ENCODE results near the gene MUC5AC. TPM values are rescaled to one million over a fixed set of nuclear protein-coding genes. Genes with fewer than 3 reads are reported as not detected.
"Not testable (repeated sequence)": the region's sequence is repeated elsewhere in the genome, so short reads cannot be mapped to it uniquely, and the experiment has no call there.

The MUC5AC gene
- total and polyA plus RNA-seq, 2 donors (not counting 1 experiment from before 2014, with no cell fraction given) = not detected

DNA sequence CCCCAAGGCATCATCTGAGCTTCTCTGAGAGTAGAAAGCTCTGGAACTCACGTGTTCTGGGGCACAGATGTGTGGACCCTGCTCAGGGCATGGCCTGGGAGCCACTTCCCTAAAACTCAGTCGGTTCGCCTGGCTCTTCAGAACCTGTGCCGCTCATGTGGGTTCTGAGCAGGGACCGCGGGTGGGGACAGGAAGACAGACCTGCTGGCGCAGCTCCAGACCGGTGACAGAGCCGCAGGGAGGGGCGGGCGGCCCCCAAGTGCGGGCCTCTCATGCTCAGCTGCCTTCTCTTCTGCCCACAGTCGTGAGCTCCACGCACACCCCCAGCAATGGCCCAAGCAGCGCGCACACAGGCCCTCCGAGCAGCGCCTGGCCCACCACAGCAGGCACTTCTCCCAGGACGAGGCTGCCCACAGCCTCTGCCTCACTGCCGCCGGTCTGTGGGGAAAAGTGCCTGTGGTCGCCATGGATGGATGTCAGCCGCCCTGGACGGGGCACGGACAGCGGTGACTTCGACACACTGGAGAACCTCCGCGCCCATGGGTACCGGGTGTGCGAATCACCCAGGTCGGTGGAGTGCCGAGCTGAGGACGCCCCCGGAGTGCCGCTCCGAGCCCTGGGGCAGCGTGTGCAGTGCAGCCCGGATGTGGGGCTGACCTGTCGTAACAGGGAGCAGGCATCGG, 24.2 kb downstream of the MUC5AC start:
- Histone ChIP-seq H3K79me2 (ENCODE audit: control insufficient read depth, insufficient read depth, low read length) (no peaks in the 10 kb centered on the region), H2AFZ (ENCODE audit: low read length) (no peak overlapping the region), H4K20me1 (ENCODE audit: control insufficient read depth, extremely low read depth, insufficient read depth, low read length) (no peaks in the 10 kb centered on the region), H3K4me1 (ENCODE audit: control insufficient read depth, extremely low read depth, insufficient read depth, low read length) (no peaks in the 10 kb centered on the region), H3K9ac (ENCODE audit: insufficient read depth, low read length) (no peak overlapping the region), H3K4me3 (replicated peaks in 1 of 4; ENCODE audit: control extremely low read depth in 1 of 4, insufficient read depth in 1 of 4, low read depth in 3 of 4, low read length in 4 of 4) (no peak overlapping the region), H3K9me3 (ENCODE audit: control insufficient read depth, insufficient read depth, low read depth, low read length) (no peaks in the 10 kb centered on the region), H3K36me3 (ENCODE audit: control insufficient read depth, insufficient read depth, low read length) (no peaks in the 10 kb centered on the region), H3K27me3 (ENCODE audit: control insufficient read depth, insufficient read depth, low read length) (no peaks in the 10 kb centered on the region), H3K4me2 (ENCODE audit: extremely low read depth, insufficient read depth, low read length) (no peak overlapping the region), H3K27ac (ENCODE audit: insufficient read depth, low read length) (no peak overlapping the region)
- TF ChIP-seq CTCF (conservative IDR thresholded peaks at IDR 0.05 in 1 of 2, IDR thresholded peaks at IDR 0.05 in 1 of 2; ENCODE audit: low read depth in 1 of 2, low read length in 2 of 2) (no peak), EZH2 (IDR thresholded peaks at IDR 0.05; ENCODE audit: low read length, missing control alignments) (no peak)
- no peak for DNase-seq (ENCODE audit: low read depth in 2 of 2)

GRCh38 chr11:1184139-1184538, 26.4 kb downstream of the MUC5AC start:
- H2AFZ ChIP-seq (ENCODE audit: low read length); H3K79me2 ChIP-seq (ENCODE audit: control insufficient read depth, insufficient read depth, low read length); H3K4me3 ChIP-seq (replicated peaks in 1 of 4; ENCODE audit: control extremely low read depth in 1 of 4, insufficient read depth in 1 of 4, low read depth in 3 of 4, low read length in 4 of 4); H3K9me3 ChIP-seq (ENCODE audit: control insufficient read depth, insufficient read depth, low read depth, low read length); H3K27me3 ChIP-seq (ENCODE audit: control insufficient read depth, insufficient read depth, low read length); DNase-seq (ENCODE audit: low read depth in 2 of 2); H3K9ac ChIP-seq (ENCODE audit: insufficient read depth, low read length); H3K36me3 ChIP-seq (ENCODE audit: control insufficient read depth, insufficient read depth, low read length); H3K27ac ChIP-seq (ENCODE audit: insufficient read depth, low read length); H3K4me1 ChIP-seq (ENCODE audit: control insufficient read depth, extremely low read depth, insufficient read depth, low read length); H3K4me2 ChIP-seq (ENCODE audit: extremely low read depth, insufficient read depth, low read length); H4K20me1 ChIP-seq (ENCODE audit: control insufficient read depth, extremely low read depth, insufficient read depth, low read length): not testable (repeated sequence)

- not testable (repeated sequence) for H3K27me3 ChIP-seq (ENCODE audit: control insufficient read depth, insufficient read depth, low read length); H3K9me3 ChIP-seq (ENCODE audit: control insufficient read depth, insufficient read depth, low read depth, low read length); H3K9ac ChIP-seq (ENCODE audit: insufficient read depth, low read length); H3K79me2 ChIP-seq (ENCODE audit: control insufficient read depth, insufficient read depth, low read length); H3K4me3 ChIP-seq (replicated peaks in 1 of 4; ENCODE audit: control extremely low read depth in 1 of 4, insufficient read depth in 1 of 4, low read depth in 3 of 4, low read length in 4 of 4); H3K36me3 ChIP-seq (ENCODE audit: control insufficient read depth, insufficient read depth, low read length); H2AFZ ChIP-seq (ENCODE audit: low read length); DNase-seq (ENCODE audit: low read depth in 2 of 2); H3K4me1 ChIP-seq (ENCODE audit: control insufficient read depth, extremely low read depth, insufficient read depth, low read length); H3K27ac ChIP-seq (ENCODE audit: insufficient read depth, low read length); H4K20me1 ChIP-seq (ENCODE audit: control insufficient read depth, extremely low read depth, insufficient read depth, low read length); H3K4me2 ChIP-seq (ENCODE audit: extremely low read depth, insufficient read depth, low read length)
These were observed 30.8 kb downstream of the MUC5AC start for GRCh38 chr11:1188451-1189130.

DNA sequence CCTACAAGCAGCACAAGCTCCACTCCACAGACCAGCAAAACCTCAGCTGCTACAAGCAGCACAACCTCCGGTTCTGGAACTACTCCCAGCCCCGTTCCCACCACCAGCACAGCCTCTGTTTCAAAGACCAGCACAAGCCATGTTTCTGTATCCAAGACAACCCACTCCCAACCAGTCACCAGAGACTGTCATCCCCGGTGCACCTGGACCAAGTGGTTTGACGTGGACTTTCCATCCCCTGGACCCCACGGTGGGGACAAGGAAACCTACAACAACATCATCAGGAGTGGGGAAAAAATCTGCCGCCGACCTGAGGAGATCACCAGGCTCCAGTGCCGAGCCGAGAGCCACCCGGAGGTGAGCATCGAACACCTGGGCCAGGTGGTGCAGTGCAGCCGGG, 32.1 kb downstream of the MUC5AC start:
- H3K36me3 ChIP-seq (ENCODE audit: control insufficient read depth, insufficient read depth, low read length); H3K4me3 ChIP-seq (replicated peaks in 1 of 4; ENCODE audit: control extremely low read depth in 1 of 4, insufficient read depth in 1 of 4, low read depth in 3 of 4, low read length in 4 of 4); H3K79me2 ChIP-seq (ENCODE audit: control insufficient read depth, insufficient read depth, low read length); H3K4me2 ChIP-seq (ENCODE audit: extremely low read depth, insufficient read depth, low read length); H3K9me3 ChIP-seq (ENCODE audit: control insufficient read depth, insufficient read depth, low read depth, low read length); H4K20me1 ChIP-seq (ENCODE audit: control insufficient read depth, extremely low read depth, insufficient read depth, low read length); H3K9ac ChIP-seq (ENCODE audit: insufficient read depth, low read length); H3K27ac ChIP-seq (ENCODE audit: insufficient read depth, low read length); H3K4me1 ChIP-seq (ENCODE audit: control insufficient read depth, extremely low read depth, insufficient read depth, low read length); H2AFZ ChIP-seq (ENCODE audit: low read length); DNase-seq (ENCODE audit: low read depth in 2 of 2); H3K27me3 ChIP-seq (ENCODE audit: control insufficient read depth, insufficient read depth, low read length): not testable (repeated sequence)

GRCh38 chr11:1191786-1192470, 34.2 kb downstream of the MUC5AC start:
- not testable (repeated sequence) for H3K36me3 ChIP-seq (ENCODE audit: control insufficient read depth, insufficient read depth, low read length); DNase-seq (ENCODE audit: low read depth in 2 of 2); H3K4me1 ChIP-seq (ENCODE audit: control insufficient read depth, extremely low read depth, insufficient read depth, low read length); H3K79me2 ChIP-seq (ENCODE audit: control insufficient read depth, insufficient read depth, low read length); H3K4me2 ChIP-seq (ENCODE audit: extremely low read depth, insufficient read depth, low read length); H2AFZ ChIP-seq (ENCODE audit: low read length); H3K9ac ChIP-seq (ENCODE audit: insufficient read depth, low read length); H3K27ac ChIP-seq (ENCODE audit: insufficient read depth, low read length); H3K9me3 ChIP-seq (ENCODE audit: control insufficient read depth, insufficient read depth, low read depth, low read length); H3K27me3 ChIP-seq (ENCODE audit: control insufficient read depth, insufficient read depth, low read length); H4K20me1 ChIP-seq (ENCODE audit: control insufficient read depth, extremely low read depth, insufficient read depth, low read length); H3K4me3 ChIP-seq (replicated peaks in 1 of 4; ENCODE audit: control extremely low read depth in 1 of 4, insufficient read depth in 1 of 4, low read depth in 3 of 4, low read length in 4 of 4)
